ENCODE measurements around the gene LCE3C. TPM values are rescaled to one million over a fixed set of nuclear protein-coding genes. Genes with fewer than 3 reads are reported as not detected.
"Not testable (repeated sequence)": the region's sequence is repeated elsewhere in the genome, so short reads cannot be mapped to it uniquely, and the experiment has no call there.

Gene LCE3C
- total RNA-seq = not detected

- no peak for ATAC-seq
Measured at GRCh38 chr1:152599934-152600333, at the start of gene LCE3C. Gene LCE3C (plus strand): TSS chr1:152600234. CDS start chr1:152600732, 498 bp downstream.

GRCh38 chr1:152565115-152565514, 34.9 kb upstream of the LCE3C start:
- no peak for ATAC-seq

- no peak for ATAC-seq
Measured at GRCh38 chr1:152565535-152566215, 34.4 kb upstream of the LCE3C start.

GRCh38 chr1:152566681-152567080, 33.4 kb upstream of the LCE3C start, which contains the start of gene LCE3E:
Gene LCE3E (minus strand): TSS chr1:152566780. CDS start chr1:152566208, 572 bp downstream.
- ATAC-seq = peak; percentile 99

- ATAC-seq = no peak
Measured at GRCh38 chr1:152577168-152577567, 22.9 kb upstream of the LCE3C start.

- ATAC-seq = not testable (repeated sequence)
Measured at GRCh38 chr1:152579526-152579925, 20.5 kb upstream of the LCE3C start.

GRCh38 chr1:152580433-152580832, 19.6 kb upstream of the LCE3C start, which contains the start of gene LCE3D:
Gene LCE3D (minus strand): TSS chr1:152580516. CDS start chr1:152579936, 580 bp downstream.
- ATAC-seq = peak; percentile 88

- peak; percentile 60 for ATAC-seq
Measured at GRCh38 chr1:152582647-152583046, 17.4 kb upstream of the LCE3C start.

- ATAC-seq = no peak
Measured at GRCh38 chr1:152585586-152585985, 14.4 kb upstream of the LCE3C start.

GRCh38 chr1:152596986-152597385, 3.0 kb upstream of the LCE3C start:
- ATAC-seq = no peak

GRCh38 chr1:152613511-152613910, 13.5 kb downstream of the LCE3C start, which contains the start of gene LCE3B:
Gene LCE3B (plus strand): TSS chr1:152613811. CDS start chr1:152613811, 0 bp downstream.
- no peak for ATAC-seq

- ATAC-seq = no peak
Measured at GRCh38 chr1:152621993-152622392, 22.0 kb downstream of the LCE3C start.

- ATAC-seq = no peak
Measured at GRCh38 chr1:152622803-152623202, 22.8 kb downstream of the LCE3C start, which contains the start of gene LCE3A. Gene LCE3A (minus strand): TSS chr1:152623103. CDS start chr1:152623103, 0 bp downstream.

- no peak for ATAC-seq
Measured at GRCh38 chr1:152623203-152623844, 23.3 kb downstream of the LCE3C start.

- ATAC-seq = peak; percentile 66
Measured at GRCh38 chr1:152626744-152627143, 26.7 kb downstream of the LCE3C start.

- ATAC-seq = no peak
Measured at GRCh38 chr1:152630596-152630995, 30.6 kb downstream of the LCE3C start.

GRCh38 chr1:152640351-152640750, 40.3 kb downstream of the LCE3C start:
- no peak for ATAC-seq

GRCh38 chr1:152643945-152644344, 43.9 kb downstream of the LCE3C start:
- ATAC-seq = no peak

GRCh38 chr1:152645146-152645545, 45.1 kb downstream of the LCE3C start:
- no peak for ATAC-seq

GRCh38 chr1:152646656-152647055, 46.6 kb downstream of the LCE3C start:
- ATAC-seq = no peak

All from esophagus mucosa (tissue), 1 donor.